HepG2 (cell line): Measurements from ENCODE around the gene PDILT. TPM values are rescaled to one million over a fixed set of nuclear protein-coding genes. Genes with fewer than 3 reads are reported as not detected.
A peak's percentile ranks its signal among the peaks of the same experiment; 100 is the strongest.

Source experiments
- AKAP8 ChIP-seq: sonication (generic); formaldehyde crosslinking; IDR thresholded peaks from 2 replicates; pipeline ENCODE4 v1.5.1; 2020; ENCODE audit warnings: mild to moderate bottlenecking, missing genetic modification reagents
- BCL6 ChIP-seq: IDR thresholded peaks from 2 replicates; pipeline ENCODE4 v1.6.1; 2016; ENCODE audit warnings: missing genetic modification reagents, missing compliant biosample characterization
- ELF1 ChIP-seq: sonication (generic); formaldehyde crosslinking; IDR thresholded peaks from 2 replicates; pipeline ENCODE4 v1.4.0; 2020; ENCODE audit warnings: missing genetic modification reagents
- GABPB1 ChIP-seq: IDR thresholded peaks from 2 replicates; pipeline ENCODE4 v1.6.1; 2016; ENCODE audit warnings: mild to moderate bottlenecking, missing genetic modification reagents, moderate library complexity, missing compliant biosample characterization
- GATA4 ChIP-seq: sonication (generic); IDR thresholded peaks from 2 replicates; pipeline ENCODE4 v1.6.1; 2016; ENCODE audit warnings: antibody characterized with exemption, low read depth, borderline replicate concordance
- HNRNPLL ChIP-seq: fragments of 200-400 bp; formaldehyde crosslinking; IDR thresholded peaks from 2 replicates; pipeline ENCODE4 v1.6.1; 2017; ENCODE audit warnings: mild to moderate bottlenecking, low read depth, low read length; ENCODE audit not compliant: poor library complexity, severe bottlenecking
- KDM1A ChIP-seq: IDR thresholded peaks from 2 replicates; pipeline ENCODE4 v1.6.1; 2016; ENCODE audit warnings: missing compliant biosample characterization
- KLF12 ChIP-seq: sonication (generic); formaldehyde crosslinking; IDR thresholded peaks from 2 replicates; pipeline ENCODE4 v1.4.0; 2020; ENCODE audit warnings: missing genetic modification reagents, borderline replicate concordance
- PHB2 ChIP-seq: fragments of 450-650 bp; IDR thresholded peaks from 2 replicates; pipeline ENCODE4 v1.6.1; 2018; ENCODE audit not compliant: partially characterized antibody
- SIX4 ChIP-seq: sonication (generic); formaldehyde crosslinking; IDR thresholded peaks from 2 replicates; pipeline ENCODE4 v1.4.0; 2020; ENCODE audit warnings: missing genetic modification reagents
- SKIL ChIP-seq: sonication (generic); formaldehyde crosslinking; IDR thresholded peaks from 2 replicates; pipeline ENCODE4 v1.8.0; 2022; ENCODE audit warnings: missing genetic modification reagents, mild to moderate bottlenecking, moderate library complexity, borderline replicate concordance
- SP5 ChIP-seq: IDR thresholded peaks from 2 replicates; pipeline ENCODE4 v1.6.1; 2016; ENCODE audit warnings: low read depth, borderline replicate concordance
- ZNF530 ChIP-seq: sonication (generic); formaldehyde crosslinking; IDR thresholded peaks from 2 replicates; pipeline ENCODE4 v1.5.0; 2020; ENCODE audit warnings: low read depth, mild to moderate bottlenecking, missing genetic modification reagents
- polyA plus RNA-seq, 8 experiments: library from polyadenylated mRNA; depleted of rRNA in 3 of 8; stranded (reverse) in 7 of 8; unstranded in 1 of 8; fragments of >200 nt; fragmentation: Illumina TruSeq in 4 of 8; extraction: Trizol in 4 of 8; gene quantifications; 2 replicates each; pipeline versions ENCODE4 v1.2.1 to v1.2.3, GENCODE V29; 2011 to 2016; ENCODE audit warnings: low read depth in 4 of 8, missing spikeins in 1 of 8, mixed read lengths in 1 of 8; ENCODE audit not compliant: insufficient read depth in 1 of 8
- total RNA-seq, 5 experiments: library from RNA; depleted of rRNA; stranded (reverse); fragments of >200 nt; fragmentation: Illumina TruSeq; extraction: Trizol; gene quantifications; 2 replicates each; pipeline ENCODE4 v1.2.3, GENCODE V29; 2016; ENCODE audit warnings: low read depth in 1 of 5

The PDILT gene
- total and polyA plus RNA-seq, 2 of the 13 experiments (the other 11 are each of a cell fraction or from before 2014, with no cell fraction given), result not detected

- TF ChIP-seq SKIL (CRISPR knock-in tag) (0 out of 2 replicates have a peak, but pooled peaks have one; percentile 13), KDM1A (CRISPR knock-in tag) (no peak), ELF1 (CRISPR knock-in tag) (no peak), SP5 (no peak), BCL6 (CRISPR knock-in tag) (no peak), KLF12 (CRISPR knock-in tag) (no peak), GATA4 (no peak), ZNF530 (CRISPR knock-in tag) (no peak), SIX4 (CRISPR knock-in tag) (no peak), PHB2 (no peak), AKAP8 (no peak), HNRNPLL (peak; percentile 24), GABPB1 (CRISPR knock-in tag) (peak; percentile 23; the same call in 1 of the 2 replicates)
These were observed 56.0 kb downstream of the PDILT start (continued) for GRCh38 chr16:20348365-20349185.
